SU-DHL-6 (cell line): ENCODE data around the gene CPNE8.

ENCODE experiments used
- H2AFZ ChIP-seq: fragments of 200-600 bp; sonication (generic); 2 replicates; pipeline ENCODE4 v1.6.1; 2014; ENCODE audit warnings: low read depth, mild to moderate bottlenecking, moderate library complexity, mixed read lengths, antibody characterized with exemption, low read length; ENCODE audit not compliant: severe bottlenecking
- H3F3A ChIP-seq: fragments of 200-600 bp; shearing (Covaris generic); 2 replicates; pipeline ENCODE4 v1.6.0; 2016; ENCODE audit warnings: antibody characterized with exemption, mild to moderate bottlenecking; ENCODE audit not compliant: insufficient read depth
- H3K27ac ChIP-seq: fragments of 200-600 bp; sonication (generic); 2 replicates; pipeline ENCODE4 v1.5.1; 2016; ENCODE audit warnings: low read depth, mild to moderate bottlenecking, low read length, moderate library complexity, mixed read lengths
- H3K27me3 ChIP-seq: fragments of 200-600 bp; sonication (generic), shearing (Covaris generic); 2 replicates; pipeline ENCODE4 v1.6.0; 2014; ENCODE audit warnings: mild to moderate bottlenecking, low read length
- H3K36me3 ChIP-seq: fragments of 200-600 bp; sonication (generic); 2 replicates; pipeline ENCODE4 v1.6.1; 2014; ENCODE audit warnings: mild to moderate bottlenecking, low read length, mixed read lengths
- H3K4me2 ChIP-seq: fragments of 300-600, 200-600 bp; shearing (Covaris generic), sonication (generic); 2 replicates; pipeline ENCODE4 v1.6.0; 2014; ENCODE audit warnings: low read length, low read depth, mild to moderate bottlenecking; ENCODE audit not compliant: poor library complexity, severe bottlenecking
- H3K4me3 ChIP-seq: fragments of 200-600 bp; sonication (generic); 2 replicates; pipeline ENCODE4 v1.5.1; 2014; ENCODE audit warnings: antibody characterized with exemption, low read length, mild to moderate bottlenecking, mixed read lengths; ENCODE audit not compliant: insufficient read depth, poor library complexity, severe bottlenecking
- H3K79me2 ChIP-seq: fragments of 200-600 bp; sonication (generic); 2 replicates; pipeline ENCODE4 v1.6.1; 2014; ENCODE audit warnings: mild to moderate bottlenecking, low read length, moderate library complexity; ENCODE audit not compliant: insufficient read depth
- H3K9ac ChIP-seq: fragments of 200-600 bp; sonication (generic); 2 replicates; pipeline ENCODE4 v1.7.0; 2014; ENCODE audit warnings: mild to moderate bottlenecking, low read length
- H3K9me2 ChIP-seq: fragments of 200-600 bp; sonication (generic); replicated peaks from 2 replicates; pipeline ENCODE4 v1.6.1; 2014; ENCODE audit warnings: low read length; ENCODE audit not compliant: insufficient read depth
- H3K9me3 ChIP-seq: fragments of 200-600 bp; sonication (generic); 2 replicates; pipeline ENCODE4 v1.6.1; 2014; ENCODE audit warnings: low read length, mixed read lengths; ENCODE audit not compliant: insufficient read depth
- H4K20me1 ChIP-seq: fragments of 200-600 bp; sonication (generic); 2 replicates; pipeline ENCODE4 v1.6.1; 2014; ENCODE audit warnings: low read depth, mild to moderate bottlenecking, antibody characterized with exemption, low read length, moderate library complexity, mixed read lengths
- EZH2phosphoT487 ChIP-seq: fragments of 200-600 bp; sonication (generic), shearing (Covaris generic); conservative IDR thresholded peaks from 2 replicates; pipeline ENCODE4 v1.6.1; 2018; ENCODE audit warnings: mild to moderate bottlenecking, antibody characterized with exemption, low read length, moderate library complexity, mixed read lengths
- TF ChIP-seq, protein P1 (sequence below): fragments of 200-600 bp; sonication (generic); IDR thresholded peaks from one replicate; pipeline ENCODE4 v1.5.1; 2017; ENCODE audit warnings: antibody characterized with exemption, mild to moderate bottlenecking, low read length, moderate library complexity; ENCODE audit not compliant: insufficient read depth, poor library complexity, severe bottlenecking

The CPNE8 gene

DNA sequence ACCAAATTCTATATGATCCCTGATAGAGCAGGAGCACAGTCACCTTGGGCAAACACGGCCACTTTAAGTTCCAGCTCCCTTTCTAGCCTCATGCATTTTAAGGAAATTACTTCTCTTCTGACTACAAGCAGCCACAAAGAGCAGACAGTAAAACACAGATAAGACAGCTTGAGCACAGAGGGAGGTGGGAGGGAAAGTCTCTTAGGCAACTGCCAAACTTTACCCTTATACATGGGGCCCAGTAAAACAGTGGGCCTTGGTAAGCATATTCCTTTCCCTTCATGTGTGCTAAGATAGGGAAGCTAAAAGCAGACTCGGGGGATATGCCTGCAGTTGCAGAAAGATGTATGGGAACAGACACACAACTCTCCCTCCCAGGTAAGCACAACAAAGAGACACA lies 235.9 kb downstream of the CPNE8 start:
- Histone ChIP-seq H3K9me3 (no peaks in the 10 kb centered on the region), H4K20me1 (no peaks in the 10 kb centered on the region), H3K4me2 (no peak overlapping the region), H3K4me3 (no peak overlapping the region), H3K9me2 (no peaks in the 10 kb centered on the region), H3K9ac (no peak overlapping the region), H3K36me3 (no peaks in the 10 kb centered on the region), H2AFZ (no peak overlapping the region), H3K27ac (no peak overlapping the region), H3K79me2 (no peaks in the 10 kb centered on the region), H3K27me3 (no peaks in the 10 kb centered on the region), H3F3A (no peaks in the 10 kb centered on the region)
- no peak for TF ChIP-seq EZH2phosphoT487
- TF ChIP-seq, protein P1, sequence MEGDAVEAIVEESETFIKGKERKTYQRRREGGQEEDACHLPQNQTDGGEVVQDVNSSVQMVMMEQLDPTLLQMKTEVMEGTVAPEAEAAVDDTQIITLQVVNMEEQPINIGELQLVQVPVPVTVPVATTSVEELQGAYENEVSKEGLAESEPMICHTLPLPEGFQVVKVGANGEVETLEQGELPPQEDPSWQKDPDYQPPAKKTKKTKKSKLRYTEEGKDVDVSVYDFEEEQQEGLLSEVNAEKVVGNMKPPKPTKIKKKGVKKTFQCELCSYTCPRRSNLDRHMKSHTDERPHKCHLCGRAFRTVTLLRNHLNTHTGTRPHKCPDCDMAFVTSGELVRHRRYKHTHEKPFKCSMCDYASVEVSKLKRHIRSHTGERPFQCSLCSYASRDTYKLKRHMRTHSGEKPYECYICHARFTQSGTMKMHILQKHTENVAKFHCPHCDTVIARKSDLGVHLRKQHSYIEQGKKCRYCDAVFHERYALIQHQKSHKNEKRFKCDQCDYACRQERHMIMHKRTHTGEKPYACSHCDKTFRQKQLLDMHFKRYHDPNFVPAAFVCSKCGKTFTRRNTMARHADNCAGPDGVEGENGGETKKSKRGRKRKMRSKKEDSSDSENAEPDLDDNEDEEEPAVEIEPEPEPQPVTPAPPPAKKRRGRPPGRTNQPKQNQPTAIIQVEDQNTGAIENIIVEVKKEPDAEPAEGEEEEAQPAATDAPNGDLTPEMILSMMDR, result no peak

DNA sequence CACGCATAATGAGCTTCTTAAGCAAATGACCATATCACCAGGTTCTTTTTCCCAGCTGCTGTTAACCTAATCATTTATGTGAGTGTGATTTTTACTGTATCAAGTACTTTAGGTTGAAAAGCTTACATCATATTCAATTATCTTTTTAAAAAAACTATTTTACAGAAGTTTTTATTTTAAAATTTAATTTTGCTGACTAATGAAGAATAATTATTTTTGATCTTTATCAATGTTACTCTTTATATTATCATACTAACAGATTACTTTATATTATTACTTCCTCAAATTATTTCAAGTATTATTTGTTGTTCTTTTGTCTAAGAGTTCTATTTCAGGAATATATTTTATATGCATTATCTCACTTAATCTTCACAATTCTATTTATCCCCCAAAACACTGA lies 236.3 kb downstream of the CPNE8 start:
- TF ChIP-seq EZH2phosphoT487, result no peak
- TF ChIP-seq, protein P1, result no peak

DNA sequence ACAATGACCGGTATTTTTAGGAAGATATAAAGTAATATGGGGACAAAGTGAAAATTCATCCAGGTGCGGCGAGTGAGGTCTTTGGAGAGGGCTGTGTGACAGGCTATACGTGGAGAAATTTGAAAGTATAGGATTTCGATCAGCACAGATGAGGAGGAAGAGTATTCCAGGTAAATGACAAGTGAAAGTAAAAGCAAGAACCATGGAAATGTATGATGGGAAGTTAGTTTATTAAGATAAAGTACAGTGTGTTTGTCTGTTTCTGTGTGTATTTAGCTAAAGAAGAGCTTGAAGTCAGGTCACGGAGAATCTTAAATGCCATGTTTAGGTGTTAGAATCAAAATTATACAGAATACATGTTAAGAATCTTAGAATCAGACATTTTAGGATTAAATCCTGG lies 239.0 kb downstream of the CPNE8 start:
- Histone ChIP-seq H3K4me2 (no peak overlapping the region), H3K27me3 (no peaks in the 10 kb centered on the region), H3K79me2 (no peaks in the 10 kb centered on the region), H2AFZ (no peak overlapping the region), H4K20me1 (no peaks in the 10 kb centered on the region), H3K4me3 (no peak overlapping the region), H3F3A (no peaks in the 10 kb centered on the region), H3K27ac (no peak overlapping the region), H3K9ac (no peak overlapping the region), H3K9me2 (no peaks in the 10 kb centered on the region), H3K36me3 (no peaks in the 10 kb centered on the region), H3K9me3 (no peaks in the 10 kb centered on the region)
- TF ChIP-seq, protein P1, result no peak
- no peak for TF ChIP-seq EZH2phosphoT487

More for the DNA sequence above, 236.3 kb downstream of the CPNE8 start:
- no peak overlapping the region for H3K27ac ChIP-seq
- no peaks in the 10 kb centered on the region for H3K36me3 ChIP-seq
- no peaks in the 10 kb centered on the region for H3K9me2 ChIP-seq
- H3K79me2 ChIP-seq, result no peaks in the 10 kb centered on the region
- no peaks in the 10 kb centered on the region for H3F3A ChIP-seq
- H3K9me3 ChIP-seq, result no peaks in the 10 kb centered on the region
- no peak overlapping the region for H3K9ac ChIP-seq
- H3K4me3 ChIP-seq, result no peak overlapping the region
- H2AFZ ChIP-seq, result no peak overlapping the region
- H4K20me1 ChIP-seq, result no peaks in the 10 kb centered on the region
- H3K4me2 ChIP-seq, result no peak overlapping the region
- H3K27me3 ChIP-seq, result no peaks in the 10 kb centered on the region
